GM21515 (cell line): Measurements from ENCODE around the gene PRAC1.

Experiments
- ATAC-seq: cut with Tn5 transposase; IDR thresholded peaks from one replicate; pipeline ENCODE4 v1.9.1; 2021; ENCODE audit not compliant: unreplicated experiment

Gene PRAC1

DNA sequence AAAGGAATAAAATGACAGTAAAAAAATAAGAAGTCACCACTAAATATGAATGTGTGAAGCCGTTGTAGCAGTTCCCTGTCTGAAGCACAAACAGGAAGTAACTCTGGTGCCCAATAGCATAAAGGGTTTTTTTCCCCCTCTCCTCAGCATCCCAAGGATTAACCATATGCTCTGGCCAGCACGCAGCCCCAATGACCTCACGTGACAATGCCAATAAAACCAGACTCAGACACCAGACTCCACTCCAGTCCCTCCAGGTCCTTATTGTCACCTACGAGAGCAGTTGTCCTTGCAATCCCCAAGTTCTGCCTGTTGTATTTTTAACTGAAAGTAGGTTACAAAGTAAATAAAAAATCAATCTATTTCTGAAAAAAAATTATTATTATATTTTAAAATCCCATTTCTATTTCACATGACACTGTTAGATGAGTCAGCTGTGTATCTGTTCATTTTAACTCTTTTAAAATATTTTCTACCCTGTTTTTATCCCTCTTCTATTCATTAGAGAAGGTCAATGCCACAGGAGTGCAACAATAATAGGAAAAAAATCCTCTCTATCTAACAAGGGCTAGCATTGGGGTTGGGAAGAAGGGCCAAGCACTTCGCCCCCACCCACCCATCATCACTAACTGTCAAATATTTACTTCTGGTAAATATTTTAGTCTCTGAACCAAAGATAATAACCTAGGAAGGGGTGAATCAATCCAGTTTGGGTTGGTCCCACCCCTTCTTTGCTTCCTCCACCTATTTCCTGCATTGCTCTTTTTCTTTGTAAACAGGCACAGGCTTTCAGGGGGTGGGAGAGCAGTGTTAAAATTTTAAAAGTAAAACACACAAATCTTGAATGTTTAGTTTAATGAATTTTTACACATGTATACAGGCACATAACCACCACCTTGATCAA lies 6.6 kb downstream of the PRAC1 start:
- no peak for ATAC-seq

GRCh38 chr17:48711128-48711527 lies 11.2 kb downstream of the PRAC1 start:
- no peak for ATAC-seq

DNA sequence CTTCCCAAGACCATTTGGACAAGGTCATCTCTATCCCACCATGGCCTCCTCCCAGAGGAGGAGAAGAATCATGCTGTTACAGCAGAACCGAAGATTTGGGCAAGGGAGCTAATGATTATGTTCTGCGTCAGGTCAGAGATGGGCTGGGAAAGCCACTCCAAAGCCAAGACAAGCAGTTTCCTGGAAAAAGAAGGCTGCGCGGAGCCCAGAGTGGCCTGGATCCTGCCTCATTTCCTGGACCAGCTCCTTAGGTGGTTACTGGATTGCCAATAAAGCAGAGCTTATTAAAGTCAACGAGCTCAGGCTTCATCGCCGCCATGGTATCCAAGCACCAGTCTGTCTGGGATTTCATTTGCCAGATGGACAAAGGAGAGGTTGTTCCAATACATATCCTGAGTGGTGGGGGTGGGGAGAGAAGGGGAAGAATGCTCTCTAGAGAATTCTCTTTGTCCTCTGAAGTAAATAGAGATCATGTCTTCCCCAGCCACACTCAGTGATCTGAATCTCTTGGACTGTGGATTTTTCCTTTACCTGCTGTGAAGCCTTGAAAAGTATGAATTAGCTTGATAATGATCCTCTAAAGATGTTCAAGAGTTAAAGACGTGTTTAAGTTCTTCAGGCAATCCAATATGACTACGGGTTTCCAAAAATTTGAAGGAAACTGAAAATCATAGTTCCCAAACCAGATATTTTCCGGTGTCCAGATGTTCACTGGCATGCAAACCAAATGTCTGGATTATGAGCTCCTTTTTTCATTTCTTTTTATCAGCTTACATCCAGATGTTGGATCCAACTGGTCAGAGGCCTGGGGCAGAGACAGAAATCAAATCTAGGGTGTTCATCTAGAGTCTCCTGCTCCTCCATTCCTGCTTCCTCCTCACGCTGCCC lies 17.7 kb downstream of the PRAC1 start:
- ATAC-seq = no peak

- ATAC-seq = no peak
Measured at GRCh38 chr17:48701864-48702532, 20.3 kb downstream of the PRAC1 start.

DNA sequence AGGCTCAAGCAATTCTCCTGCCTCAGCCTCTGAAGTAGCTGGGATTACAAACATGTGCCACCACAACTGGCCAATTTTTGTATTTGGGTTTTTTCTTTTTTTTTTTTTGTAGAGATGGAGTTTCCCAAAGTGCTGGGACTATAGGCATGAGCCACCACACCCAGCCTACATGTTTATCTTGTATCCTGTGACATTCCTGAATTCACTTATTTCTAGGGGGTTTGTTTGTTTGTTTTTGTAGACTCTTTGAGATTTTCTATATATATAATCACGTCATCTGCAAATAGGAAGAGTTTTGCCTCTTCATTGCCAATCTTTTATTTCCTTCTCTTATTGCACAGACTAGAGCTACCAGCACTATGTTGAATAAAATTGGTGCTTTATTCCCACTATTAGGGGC lies 29.1 kb downstream of the PRAC1 start:
- ATAC-seq = no peak

DNA sequence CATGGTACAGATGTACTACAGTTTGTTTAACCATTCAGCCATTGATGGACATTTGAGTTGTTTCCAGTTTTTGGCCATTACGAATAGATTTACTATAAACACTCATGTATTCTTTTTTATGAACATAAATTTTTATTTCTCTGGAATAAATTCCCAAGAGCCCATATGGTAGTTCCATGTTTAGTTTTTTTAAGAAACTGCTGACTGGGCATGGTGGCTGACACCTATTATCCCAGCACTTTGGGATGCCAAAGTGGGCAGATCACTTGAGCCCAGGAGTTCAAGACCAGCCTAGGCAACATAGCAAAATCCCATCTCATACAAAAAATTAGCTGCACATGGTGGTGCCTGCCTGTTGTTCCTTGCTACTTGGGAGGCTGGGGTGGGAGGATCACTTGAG lies 30.3 kb downstream of the PRAC1 start:
- no peak for ATAC-seq

GRCh38 chr17:48690655-48691054 lies 31.7 kb downstream of the PRAC1 start:
- no peak for ATAC-seq

DNA sequence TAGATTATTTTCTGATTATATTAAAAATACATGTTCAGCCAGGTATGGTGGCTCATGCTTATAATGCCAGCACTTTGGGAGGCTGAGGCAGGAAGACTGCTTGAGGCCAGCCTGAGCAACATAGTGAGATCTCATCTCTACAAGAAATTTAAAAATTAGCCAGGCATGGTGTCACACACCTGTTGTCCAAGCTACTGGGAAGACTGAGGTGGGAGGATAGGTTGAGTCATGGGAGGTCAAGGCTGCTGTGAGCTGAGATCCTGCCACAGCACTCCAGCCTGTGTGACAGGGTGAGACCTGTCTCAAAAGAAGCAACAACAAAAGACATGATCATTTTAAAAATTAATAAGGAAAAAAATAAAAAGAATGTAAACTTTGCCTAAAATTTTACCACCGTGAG lies 40.7 kb downstream of the PRAC1 start:
- no peak for ATAC-seq

DNA sequence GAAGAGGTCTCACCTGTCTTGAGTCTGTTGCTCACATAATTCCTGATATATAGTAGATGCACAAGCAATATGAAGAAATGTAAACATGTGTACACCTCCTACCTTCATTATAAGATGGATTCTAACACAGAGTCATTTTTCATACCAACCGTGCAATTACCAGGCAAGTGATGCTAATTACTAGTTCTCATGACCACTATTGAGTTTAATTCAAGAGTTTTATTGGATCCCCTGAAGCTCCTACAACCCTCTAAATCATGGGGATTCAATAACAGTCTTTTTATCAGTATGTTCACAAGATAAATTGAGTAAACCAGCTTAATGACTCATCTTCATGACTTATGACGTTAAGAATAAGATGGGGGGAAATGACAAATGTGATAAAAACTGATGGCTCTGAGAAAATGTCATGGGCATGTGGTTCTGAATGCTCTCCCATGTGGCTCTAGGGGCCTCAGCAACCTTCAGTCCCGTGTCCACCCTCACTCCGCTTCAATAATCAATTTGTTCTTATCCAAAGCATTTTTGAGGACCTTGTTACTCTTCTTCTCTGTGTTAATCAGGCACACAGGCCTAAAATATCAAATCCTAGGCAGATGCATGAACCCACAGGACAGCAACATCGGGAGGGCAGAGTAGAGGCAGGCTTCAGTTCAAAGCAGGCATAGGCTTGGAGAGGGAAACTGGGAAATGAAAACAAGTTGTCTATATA lies 42.8 kb downstream of the PRAC1 start:
- no peak for ATAC-seq

- no peak for ATAC-seq
Measured at GRCh38 chr17:48678141-48678971, 44.0 kb downstream of the PRAC1 start.

DNA sequence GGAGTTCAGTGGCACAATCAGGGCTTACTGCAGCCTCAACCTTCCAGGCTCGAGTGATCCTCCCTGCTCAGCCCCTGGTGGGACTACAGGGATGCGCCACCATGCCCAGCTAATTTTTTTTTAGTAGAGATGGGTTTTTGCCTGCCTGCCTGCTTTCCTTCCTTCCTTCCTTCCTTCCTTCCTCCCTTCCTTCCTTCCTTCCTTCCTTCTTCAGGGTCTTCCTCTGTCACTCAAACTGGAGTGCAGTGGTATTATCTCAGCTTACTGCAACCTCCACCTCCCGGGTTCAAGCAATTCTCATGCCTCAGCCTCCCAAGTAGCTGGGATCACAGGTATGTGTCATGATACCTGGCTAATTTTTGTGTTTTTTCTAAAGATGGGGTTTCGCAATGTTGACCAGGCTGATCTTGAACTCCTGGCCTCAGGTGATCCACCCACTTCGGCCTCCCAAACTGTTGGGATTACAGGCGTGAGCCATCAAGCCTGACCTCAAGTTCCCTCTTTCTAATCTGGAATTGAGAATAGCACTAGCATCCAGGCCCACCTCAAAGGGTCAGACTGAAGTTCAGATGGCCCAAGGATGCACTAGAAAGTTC lies 45.3 kb downstream of the PRAC1 start:
- no peak for ATAC-seq

GRCh38 chr17:48672340-48672739 lies 50.0 kb downstream of the PRAC1 start:
- no peak for ATAC-seq
